Spleen (tissue), 11 donors: Measurements from ENCODE around the gene DDR1. TPM values are rescaled to one million over a fixed set of nuclear protein-coding genes. Genes with fewer than 3 reads are reported as not detected.
"Not testable (repeated sequence)": the region's sequence is repeated elsewhere in the genome, so short reads cannot be mapped to it uniquely, and the experiment has no call there.

ENCODE experiments used
- DNase-seq: peaks from one replicate; pipeline ENCODE4 v3.0.0-alpha.2; 2020
- H3K27ac ChIP-seq, 8 donors: fragments of 200-600 bp; sonication (generic) in 7 of 8; 1 replicate in 4 of 8; 2 replicates in 4 of 8; pipeline versions ENCODE4 v1.5.0 to v1.8.0; 2016 to 2021; ENCODE audit warnings: inconsistent platforms in 4 of 8, mild to moderate bottlenecking in 4 of 8, moderate library complexity in 1 of 8
- H3K27me3 ChIP-seq, 7 donors: fragments of 200-600 bp; sonication (generic) in 6 of 7; replicated peaks in 1 of 7; 1 replicate in 4 of 7; 2 replicates in 3 of 7; pipeline versions ENCODE4 v1.5.0 to v1.8.0; 2016 to 2021; ENCODE audit warnings: inconsistent platforms in 3 of 7, mild to moderate bottlenecking in 1 of 7
- H3K36me3 ChIP-seq, 6 donors: fragments of 200-600 bp; sonication (generic) in 5 of 6; 1 replicate in 4 of 6; 2 replicates in 2 of 6; pipeline versions ENCODE4 v1.5.0 to v1.8.0; 2016 to 2021; ENCODE audit warnings: inconsistent platforms in 2 of 6
- H3K4me1 ChIP-seq, 6 donors: fragments of 200-600 bp; sonication (generic) in 5 of 6; 1 replicate in 3 of 6; 2 replicates in 3 of 6; pipeline versions ENCODE4 v1.5.0 to v1.8.0; 2016 to 2021; ENCODE audit warnings: inconsistent platforms in 3 of 6
- H3K4me3 ChIP-seq, 8 donors: fragments of 200-600 bp; sonication (generic) in 7 of 8; 1 replicate in 4 of 8; 2 replicates in 4 of 8; pipeline versions ENCODE4 v1.5.0 to v1.8.0; 2016 to 2021; ENCODE audit warnings: inconsistent platforms in 4 of 8, mild to moderate bottlenecking in 4 of 8, moderate library complexity in 2 of 8
- H3K9me3 ChIP-seq, 8 donors: fragments of 200-600 bp; sonication (generic) in 7 of 8; 1 replicate in 4 of 8; 2 replicates in 4 of 8; pipeline versions ENCODE4 v1.5.0 to v1.8.0; 2016 to 2021; ENCODE audit warnings: inconsistent platforms in 4 of 8
- POLR2A ChIP-seq, 3 donors: fragments of 450-650 bp; IDR thresholded peaks; one replicate each; pipeline ENCODE4 v1.5.1; 2017; ENCODE audit warnings: antibody characterized with exemption in 3 of 3, mild to moderate bottlenecking in 1 of 3
- POLR2AphosphoS5 ChIP-seq, 3 donors: sonication (generic); formaldehyde crosslinking; IDR thresholded peaks; one replicate each; pipeline ENCODE4 v1.5.1; 2017; ENCODE audit warnings: antibody characterized with exemption in 3 of 3
- WGBS, 5 donors: extraction: QIAGEN DNeasy Blood & Tissue Kit in 3 of 5; methylation state at CpG; one replicate each; pipeline versions ENCODE4 v1.1.5 to v1.1.7; 2013 to 2018; 5-methylcytosine and 5-hydroxymethylcytosine counted together
- intact Hi-C: fragments of 100-400 bp; cut with DNase I; formaldehyde crosslinking; loops from one replicate; pipeline ENCODE4 v1.15.0; 2023; ENCODE audit warnings: low total_unique reads
- polyA plus RNA-seq, 3 donors: library from polyadenylated mRNA; stranded (reverse); fragments of 200-250 nt; gene quantifications; one replicate each; pipeline ENCODE4 v1.2.1, GENCODE V29; 2013
- total RNA-seq, 7 donors: library from RNA; depleted of rRNA in 3 of 7; stranded (reverse); fragments of >200 nt in 3 of 7; fragmentation: NEBNext Ultra II Directional in 4 of 7; extraction: Animal tissue kit (Norgen Biotek cat#: 25700) in 4 of 7; gene quantifications; one replicate each; pipeline versions ENCODE4 v1.1.0 to v1.2.1, GENCODE V29; 2016 to 2021
- TF ChIP-seq, protein P1 (sequence below), 11 experiments: fragments of 200-600 bp in 7 of 11; fragments of 450-650 bp in 4 of 11; sonication (generic) in 4 of 11; IDR thresholded peaks in 8 of 11; conservative IDR thresholded peaks in 3 of 11; 1 replicate in 7 of 11; 2 replicates in 4 of 11; pipeline versions ENCODE4 v1.4.0 to v1.8.0; 2016 to 2021; ENCODE audit warnings: antibody characterized with exemption in 11 of 11, inconsistent platforms in 4 of 11, mild to moderate bottlenecking in 1 of 11
- donor health status: healthy with polysubstance abuse.
- donor health status: DM: no; HTN: no; CAD: no; lungs with moderate emphysema.
- donor health status: DM: no; HTN: no; CAD: no.
- donor health status: Bipolar disorder and iron deficiency.
- donor health status: healthy.
- donor health status: DM: no; HTN: no; CAD: no.
- donor health status: DM: yes; HTN: yes; CAD: no.

DDR1 gene
- total and polyA plus RNA-seq, 10 donors, result 5.0 to 37.1 (median 17.4) TPM

DNA sequence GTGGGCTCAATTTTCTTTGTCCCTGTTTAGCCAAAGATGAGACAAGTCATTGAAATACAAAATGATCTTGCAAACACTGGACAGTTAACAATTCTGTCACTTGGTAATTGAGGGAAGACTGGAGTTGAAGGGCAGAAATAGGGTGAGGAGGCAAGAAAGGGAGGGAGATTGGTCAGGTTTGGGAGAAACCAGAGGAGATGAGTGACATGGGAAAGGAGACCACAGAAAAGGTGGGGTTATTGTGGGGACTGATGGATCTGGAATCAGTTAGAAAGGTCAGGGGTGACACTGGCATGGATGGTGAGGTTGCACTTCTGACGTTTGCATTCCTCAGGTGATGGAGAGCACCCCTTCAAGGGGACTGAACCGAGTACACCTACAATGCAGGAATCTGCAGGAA, 24.4 kb downstream of the DDR1 start:
- WGBS, 5 donors, result 28 to 43% (median 31%) methylated on average over 2 of the region's 2 CpGs
- peaks cover 0 to 38% (median 26%) of the 10 kb centered on the region in 6 donors for H3K36me3 ChIP-seq
- peak overlapping the region in 4 of 8 donors; percentile 42 to 78 (median 70) for H3K27ac ChIP-seq
- DNase-seq, result no peak
- peaks cover 17 to 46% (median 25%) of the 10 kb centered on the region in 6 donors for H3K4me1 ChIP-seq
- no peaks in the 10 kb centered on the region for H3K9me3 ChIP-seq
- intact Hi-C loops, result no loop called here
- peak overlapping the region; percentile 87 to 98 (median 92) for H3K4me3 ChIP-seq
- TF ChIP-seq POLR2AphosphoS5 (IDR thresholded peaks at IDR 0.05) (no peak), POLR2A (IDR thresholded peaks at IDR 0.05) (no peak)
- TF ChIP-seq, protein P1, sequence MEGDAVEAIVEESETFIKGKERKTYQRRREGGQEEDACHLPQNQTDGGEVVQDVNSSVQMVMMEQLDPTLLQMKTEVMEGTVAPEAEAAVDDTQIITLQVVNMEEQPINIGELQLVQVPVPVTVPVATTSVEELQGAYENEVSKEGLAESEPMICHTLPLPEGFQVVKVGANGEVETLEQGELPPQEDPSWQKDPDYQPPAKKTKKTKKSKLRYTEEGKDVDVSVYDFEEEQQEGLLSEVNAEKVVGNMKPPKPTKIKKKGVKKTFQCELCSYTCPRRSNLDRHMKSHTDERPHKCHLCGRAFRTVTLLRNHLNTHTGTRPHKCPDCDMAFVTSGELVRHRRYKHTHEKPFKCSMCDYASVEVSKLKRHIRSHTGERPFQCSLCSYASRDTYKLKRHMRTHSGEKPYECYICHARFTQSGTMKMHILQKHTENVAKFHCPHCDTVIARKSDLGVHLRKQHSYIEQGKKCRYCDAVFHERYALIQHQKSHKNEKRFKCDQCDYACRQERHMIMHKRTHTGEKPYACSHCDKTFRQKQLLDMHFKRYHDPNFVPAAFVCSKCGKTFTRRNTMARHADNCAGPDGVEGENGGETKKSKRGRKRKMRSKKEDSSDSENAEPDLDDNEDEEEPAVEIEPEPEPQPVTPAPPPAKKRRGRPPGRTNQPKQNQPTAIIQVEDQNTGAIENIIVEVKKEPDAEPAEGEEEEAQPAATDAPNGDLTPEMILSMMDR (IDR thresholded peaks at IDR 0.05 in 8 of 11, conservative IDR thresholded peaks at IDR 0.05 in 3 of 11), result no peak
- H3K27me3 ChIP-seq, result no peaks in the 10 kb centered on the region

DNA sequence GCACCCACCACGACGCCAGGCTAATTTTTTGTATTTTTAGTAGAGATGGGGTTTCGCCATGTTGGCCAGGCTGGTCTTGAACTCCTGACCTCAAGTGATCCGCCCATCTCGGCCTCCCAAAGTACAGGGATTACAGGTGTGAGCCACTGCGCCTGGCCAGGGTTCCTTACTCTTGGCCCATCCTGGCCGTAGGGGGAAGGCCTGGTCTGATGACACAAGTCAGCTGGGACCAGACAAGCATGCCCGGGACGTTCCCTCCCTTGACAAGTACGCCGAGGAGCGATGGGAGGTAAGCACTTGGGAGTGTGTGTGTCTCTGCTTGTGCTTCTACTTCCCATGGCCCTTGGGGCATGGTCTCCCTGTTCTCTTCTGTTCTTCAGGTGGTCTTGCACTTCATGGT, 26.2 kb downstream of the DDR1 start:
- WGBS, 5 donors, result 91 to 97% (median 93%) methylated on average over 12 of the region's 12 CpGs
- DNase-seq, result peak; percentile 72
- intact Hi-C loops, H3K27ac ChIP-seq, H3K27me3 ChIP-seq, H3K4me3 ChIP-seq, H3K9me3 ChIP-seq: not testable (repeated sequence)
- Histone ChIP-seq H3K36me3 (peaks cover 0 to 38% (median 26%) of the 10 kb centered on the region in 6 donors), H3K4me1 (peaks cover 28 to 59% (median 39%) of the 10 kb centered on the region in 6 donors)

DNA sequence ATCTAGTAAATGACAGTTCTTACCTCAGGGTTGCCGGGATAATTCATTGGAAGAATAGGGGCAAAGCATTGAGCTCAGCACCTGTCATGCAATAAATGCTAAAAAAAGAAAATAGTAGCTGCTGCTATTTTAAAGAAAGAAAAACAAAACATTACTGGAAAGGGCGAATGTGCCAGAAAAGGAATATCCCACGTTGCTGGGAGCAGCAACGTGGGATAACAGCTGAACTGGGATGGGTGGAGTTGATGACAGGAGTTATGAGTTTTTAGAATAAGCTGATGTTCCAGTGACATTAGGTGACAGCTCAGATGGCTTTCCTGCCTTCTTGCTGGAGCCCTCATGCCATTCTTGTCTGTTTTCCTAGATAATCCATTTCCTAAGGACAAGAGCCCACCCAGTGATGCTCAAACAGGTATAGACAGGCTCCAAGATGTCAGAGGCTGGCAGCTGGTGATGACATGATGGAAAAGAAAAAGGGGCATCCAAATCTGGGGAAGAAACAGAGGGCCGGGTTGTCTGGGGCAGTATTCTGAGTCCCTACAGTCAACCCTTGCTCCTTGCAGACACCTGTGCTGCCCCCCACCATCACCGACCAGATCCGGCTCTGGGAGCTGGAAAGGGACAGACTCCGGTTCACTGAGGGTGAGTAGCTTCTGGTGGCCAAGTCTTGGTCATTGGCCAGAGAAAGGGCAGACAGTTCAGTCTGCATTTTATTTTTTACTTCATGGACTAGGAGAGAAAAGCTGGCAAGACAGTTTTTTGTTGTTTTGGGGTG, 28.6 kb downstream of the DDR1 start:
- TF ChIP-seq POLR2AphosphoS5 (IDR thresholded peaks at IDR 0.05), result no peak
- TF ChIP-seq POLR2A (IDR thresholded peaks at IDR 0.05), result no peak
- TF ChIP-seq, protein P1 (IDR thresholded peaks at IDR 0.05 in 8 of 11, conservative IDR thresholded peaks at IDR 0.05 in 3 of 11), result no peak
- peaks cover 24 to 68% (median 40%) of the 10 kb centered on the region in 6 donors for H3K4me1 ChIP-seq
- peak overlapping the region in 2 of 8 donors; percentile 76 to 91 for H3K4me3 ChIP-seq
- H3K27ac ChIP-seq, result peak overlapping the region in 6 of 8 donors; percentile 81 to 91 (median 90)
- intact Hi-C loops, result no loop called here
- DNase-seq, result no peak
- 82 to 95% (median 95%) methylated on average over 8 of the region's 8 CpGs for WGBS, 5 donors
- H3K9me3 ChIP-seq, result no peaks in the 10 kb centered on the region
- peaks cover 0 to 56% (median 36%) of the 10 kb centered on the region in 6 donors for H3K36me3 ChIP-seq
- no peaks in the 10 kb centered on the region for H3K27me3 ChIP-seq

DNA sequence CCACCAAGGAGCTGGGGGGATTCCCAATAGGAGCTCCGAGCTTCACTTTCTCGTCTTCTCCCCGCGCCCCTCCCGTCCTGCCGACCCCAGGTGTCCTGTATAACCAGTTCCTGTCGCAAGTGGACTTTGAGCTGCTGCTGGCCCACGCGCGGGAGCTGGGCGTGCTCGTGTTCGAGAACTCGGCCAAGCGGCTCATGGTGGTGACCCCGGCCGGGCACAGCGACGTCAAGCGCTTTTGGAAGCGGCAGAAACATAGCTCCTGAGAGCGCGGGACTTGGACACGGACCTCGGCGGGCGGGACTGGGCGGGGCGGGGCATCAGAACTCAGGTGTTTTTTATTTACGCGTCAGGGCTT, 29.4 kb downstream of the DDR1 start:
- 13 to 64% (median 15%) methylated on average over 7 to 31 of the region's 31 CpGs for WGBS, 5 donors
- H3K36me3 ChIP-seq, result peaks cover 0 to 64% (median 44%) of the 10 kb centered on the region in 6 donors
- peak overlapping the region; percentile 48 to 91 (median 76) for H3K4me3 ChIP-seq
- no peak for DNase-seq
- peaks cover 21 to 62% (median 36%) of the 10 kb centered on the region in 6 donors for H3K4me1 ChIP-seq
- no peaks in the 10 kb centered on the region for H3K27me3 ChIP-seq
- intact Hi-C loops, result no loop called here
- TF ChIP-seq POLR2AphosphoS5 (IDR thresholded peaks at IDR 0.05), result no peak
- TF ChIP-seq, protein P1 (IDR thresholded peaks at IDR 0.05 in 8 of 11, conservative IDR thresholded peaks at IDR 0.05 in 3 of 11), result peak in 1 of 11 experiments; percentile 20
- no peaks in the 10 kb centered on the region for H3K9me3 ChIP-seq
- H3K27ac ChIP-seq, result peak overlapping the region; percentile 67 to 91 (median 88)
